ENCODE results near the gene CD300H.

The CD300H gene

GRCh38 chr17:74552037-74552436 is 15.3 kb downstream of the CD300H start:
- DNase-seq = no peak

- no peak for DNase-seq
Measured at GRCh38 chr17:74550602-74551001, 16.7 kb downstream of the CD300H start.

GRCh38 chr17:74549343-74549742 is 18.0 kb downstream of the CD300H start:
- no peak for DNase-seq

- no peak for DNase-seq
Measured at GRCh38 chr17:74547736-74548135, 19.6 kb downstream of the CD300H start.

- no peak for DNase-seq
Measured at GRCh38 chr17:74547264-74547663, 20.0 kb downstream of the CD300H start.

- no peak for DNase-seq
Measured at GRCh38 chr17:74546586-74546985, 20.7 kb downstream of the CD300H start.

- DNase-seq = peak in 4 of 58 donors; percentile 8 to 61 (median 40)
Measured at GRCh38 chr17:74545843-74546230, 21.5 kb downstream of the CD300H start, which contains the start of gene CD300C. Gene CD300C, minus strand, starts transcription at chr17:74546115. Its CDS starts 333 bp downstream, at chr17:74545782.

- no peak for DNase-seq
Measured at GRCh38 chr17:74544991-74545842, 22.1 kb downstream of the CD300H start.

GRCh38 chr17:74543891-74544760 is 23.2 kb downstream of the CD300H start:
- DNase-seq = no peak

- DNase-seq = no peak
Measured at GRCh38 chr17:74543406-74543805, 23.9 kb downstream of the CD300H start.

GRCh38 chr17:74542727-74543383 is 24.5 kb downstream of the CD300H start:
- DNase-seq = no peak

- no peak for DNase-seq
Measured at GRCh38 chr17:74542166-74542565, 25.1 kb downstream of the CD300H start.

- DNase-seq = no peak
Measured at GRCh38 chr17:74541176-74542111, 25.9 kb downstream of the CD300H start.

GRCh38 chr17:74539281-74539820 is 28.0 kb downstream of the CD300H start:
- no peak for DNase-seq

GRCh38 chr17:74536890-74537289 is 30.4 kb downstream of the CD300H start:
- no peak for DNase-seq

GRCh38 chr17:74532115-74532514 is 35.2 kb downstream of the CD300H start:
- DNase-seq = peak in 21 of 58 donors; percentile 7 to 58 (median 34)

GRCh38 chr17:74531231-74531761 is 36.0 kb downstream of the CD300H start, which contains the start of gene CD300LB:
Gene CD300LB, minus strand, starts transcription at chr17:74531475. Its CDS starts 125 bp downstream, at chr17:74531350.
- DNase-seq = no peak

GRCh38 chr17:74530831-74531150 is 36.5 kb downstream of the CD300H start:
- no peak for DNase-seq

- no peak for DNase-seq
Measured at GRCh38 chr17:74529243-74529642, 38.1 kb downstream of the CD300H start.

All from anterior cingulate cortex (tissue), 58 donors.